Neural cell (in vitro differentiated cells): Measurements from ENCODE around the gene ACY1.

Experiments
- CTCF ChIP-seq: fragments of 450-650 bp; IDR thresholded peaks from 2 replicates; pipeline ENCODE4 v1.5.1; 2014; ENCODE audit warnings: antibody characterized with exemption, mild to moderate bottlenecking, moderate library complexity; ENCODE audit not compliant: poor library complexity, severe bottlenecking
- EP300 ChIP-seq: fragments of 450-650 bp; conservative IDR thresholded peaks from 2 replicates; pipeline ENCODE4 v1.6.1; 2014; ENCODE audit warnings: antibody characterized with exemption, mild to moderate bottlenecking, moderate library complexity; ENCODE audit not compliant: poor library complexity, severe bottlenecking
- EZH2 ChIP-seq: fragments of 200-600, 300-800 bp; shearing (Covaris generic), sonication (generic); IDR thresholded peaks from 2 replicates; pipeline ENCODE4 v1.6.1; 2014; ENCODE audit warnings: antibody characterized with exemption, low read length, borderline replicate concordance, mild to moderate bottlenecking; ENCODE audit not compliant: insufficient read depth, poor library complexity, severe bottlenecking
- POLR2AphosphoS5 ChIP-seq: IDR thresholded peaks from 2 replicates; pipeline ENCODE4 v1.6.1; 2012
- REST ChIP-seq: IDR thresholded peaks from 2 replicates; pipeline ENCODE4 v1.6.1; 2012; ENCODE audit warnings: borderline replicate concordance
- TAF1 ChIP-seq: IDR thresholded peaks from 2 replicates; pipeline ENCODE4 v1.6.1; 2012; ENCODE audit warnings: low read depth

- no peak for TF ChIP-seq POLR2AphosphoS5
- no peak for TF ChIP-seq CTCF
- TF ChIP-seq EZH2: no peak
- TF ChIP-seq TAF1: no peak
- no peak for TF ChIP-seq EP300
- TF ChIP-seq REST: no peak
Measured at GRCh38 chr3:52023101-52023770, 39.9 kb downstream of the ACY1 start.
